ENCODE results near the gene EGFR.
A peak's percentile ranks its signal among the peaks of the same experiment; 100 is the strongest.

EGFR gene

GRCh38 chr7:55121249-55121648 is 102.4 kb downstream of the EGFR start:
- no peak for TF ChIP-seq ZFX (IDR thresholded peaks at IDR 0.05)
- no peak for TF ChIP-seq CTCF (conservative IDR thresholded peaks at IDR 0.05)

GRCh38 chr7:55122263-55122662 is 103.4 kb downstream of the EGFR start:
- TF ChIP-seq ZFX (IDR thresholded peaks at IDR 0.05) (no peak), CTCF (conservative IDR thresholded peaks at IDR 0.05) (no peak)
- peak overlapping the region; percentile 51 for H3K27ac ChIP-seq

More at GRCh38 chr7:55121249-55121648, 102.4 kb downstream of the EGFR start:
- H3K27ac ChIP-seq: peak overlapping the region; percentile 51; the same call in 1 of the 2 replicates

DNA sequence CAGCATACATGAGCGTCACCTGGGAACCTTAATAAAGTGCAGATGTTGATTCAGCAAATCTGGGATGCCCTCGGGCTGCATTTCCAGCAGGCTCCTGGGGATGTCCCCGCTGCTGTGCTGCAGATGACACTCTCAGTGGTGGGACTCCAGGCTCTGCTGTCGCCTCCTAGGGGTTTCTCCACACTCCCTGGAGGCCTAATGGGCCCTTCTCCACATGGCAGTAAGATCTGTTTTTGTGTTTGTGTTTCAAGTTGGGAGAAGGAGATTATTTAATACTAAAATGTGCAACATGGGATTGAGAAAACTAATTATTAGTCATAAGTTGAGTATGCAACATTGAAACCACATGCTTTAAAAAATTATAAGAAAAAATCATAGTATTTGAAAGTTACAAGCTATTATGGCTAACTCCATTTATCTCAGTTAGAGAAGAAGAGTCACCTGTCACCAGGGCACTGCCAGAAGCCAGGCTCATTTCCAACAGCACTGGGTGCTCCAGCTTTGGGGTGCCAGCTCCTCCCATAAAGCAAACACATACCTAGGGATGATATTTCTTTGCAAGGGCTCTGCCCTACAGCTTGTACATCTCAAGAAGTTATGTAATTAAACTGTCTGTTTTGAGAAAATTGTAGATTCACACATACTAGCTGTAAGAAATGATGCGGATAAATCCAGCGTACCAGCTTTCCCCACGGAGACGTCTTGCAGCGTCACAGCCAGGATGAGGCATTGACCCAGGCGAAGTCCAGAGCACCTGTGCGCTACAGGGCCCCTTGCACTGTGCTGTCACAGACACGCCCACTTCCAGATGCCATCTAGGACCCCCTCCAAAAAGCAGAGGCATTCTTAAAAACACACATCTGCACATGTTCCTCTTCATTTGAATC is 106.4 kb downstream of the EGFR start:
- peak overlapping the region; percentile 5; the same call in 1 of the 2 replicates for H3K27ac ChIP-seq
- TF ChIP-seq ZFX (IDR thresholded peaks at IDR 0.05): no peak
- TF ChIP-seq CTCF (conservative IDR thresholded peaks at IDR 0.05): no peak

DNA sequence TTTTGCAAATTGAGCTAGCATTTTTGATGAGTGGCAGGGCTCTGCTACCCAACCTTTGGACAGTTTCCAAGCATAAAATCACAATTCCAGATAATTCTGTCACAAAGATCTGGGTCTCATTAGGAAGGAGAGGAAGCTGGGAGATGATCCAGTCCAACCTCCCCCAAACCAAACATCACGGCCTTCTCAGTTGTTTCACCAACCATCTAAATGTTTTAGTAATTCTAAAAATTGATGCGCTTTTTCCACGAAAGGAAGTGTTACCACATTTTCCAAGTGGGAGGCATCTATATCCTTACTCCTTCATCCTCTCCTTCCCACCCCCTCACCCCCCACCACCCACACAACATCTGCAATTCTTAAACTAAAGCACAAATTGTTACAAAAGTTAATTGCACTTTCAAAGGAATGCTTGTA is 108.3 kb downstream of the EGFR start:
- no peak for TF ChIP-seq CTCF (conservative IDR thresholded peaks at IDR 0.05)
- no peak for TF ChIP-seq ZFX (IDR thresholded peaks at IDR 0.05)
- no peak overlapping the region for H3K27ac ChIP-seq

- peak overlapping the region; percentile 48 for H3K27ac ChIP-seq
- TF ChIP-seq ZFX (IDR thresholded peaks at IDR 0.05) (no peak), CTCF (conservative IDR thresholded peaks at IDR 0.05) (no peak)
Observed at GRCh38 chr7:55127622-55128081, 108.8 kb downstream of the EGFR start.

DNA sequence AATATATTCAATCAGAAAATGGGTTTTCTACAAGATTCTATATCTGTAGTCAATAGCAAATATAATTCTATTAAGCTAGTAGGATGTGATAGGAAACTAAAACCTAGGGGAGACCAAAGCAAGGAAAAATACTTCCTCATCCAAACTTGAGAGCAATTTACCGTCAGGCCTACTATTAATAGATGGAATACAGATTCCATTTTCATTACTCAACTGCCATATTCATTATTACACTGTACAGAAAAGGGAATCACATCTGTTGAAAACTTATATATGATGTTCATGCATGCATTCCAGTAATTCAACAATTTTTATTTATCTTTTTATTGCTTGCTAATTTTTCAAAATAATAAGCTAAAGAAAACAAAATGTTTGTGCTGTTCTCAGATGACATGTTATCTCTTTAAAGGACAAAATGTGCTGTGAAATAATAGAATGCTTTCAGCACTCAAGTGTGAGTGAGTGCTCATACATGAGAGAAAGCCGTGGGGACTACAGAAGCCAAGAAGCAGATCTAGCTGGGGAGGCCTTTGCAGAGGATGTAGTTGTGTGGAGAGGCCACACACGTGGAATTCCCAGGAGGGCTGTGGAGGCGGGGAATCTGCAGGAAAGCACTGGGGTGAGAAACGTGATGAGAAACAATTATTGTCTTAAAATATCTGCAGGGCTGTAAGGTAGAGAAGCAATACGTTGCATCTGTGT is 110.0 kb downstream of the EGFR start:
- TF ChIP-seq CTCF (conservative IDR thresholded peaks at IDR 0.05) (no peak), ZFX (IDR thresholded peaks at IDR 0.05) (no peak)
- H3K27ac ChIP-seq: no peak overlapping the region

Measured in C4-2B (cell line).